GM21526 (cell line): ENCODE measurements around the gene PSD4.

Experiments
- ATAC-seq: cut with Tn5 transposase; IDR thresholded peaks from one replicate; pipeline ENCODE4 v1.9.1; 2021; ENCODE audit warnings: moderate library complexity; ENCODE audit not compliant: unreplicated experiment, low FRiP score

The PSD4 gene

DNA sequence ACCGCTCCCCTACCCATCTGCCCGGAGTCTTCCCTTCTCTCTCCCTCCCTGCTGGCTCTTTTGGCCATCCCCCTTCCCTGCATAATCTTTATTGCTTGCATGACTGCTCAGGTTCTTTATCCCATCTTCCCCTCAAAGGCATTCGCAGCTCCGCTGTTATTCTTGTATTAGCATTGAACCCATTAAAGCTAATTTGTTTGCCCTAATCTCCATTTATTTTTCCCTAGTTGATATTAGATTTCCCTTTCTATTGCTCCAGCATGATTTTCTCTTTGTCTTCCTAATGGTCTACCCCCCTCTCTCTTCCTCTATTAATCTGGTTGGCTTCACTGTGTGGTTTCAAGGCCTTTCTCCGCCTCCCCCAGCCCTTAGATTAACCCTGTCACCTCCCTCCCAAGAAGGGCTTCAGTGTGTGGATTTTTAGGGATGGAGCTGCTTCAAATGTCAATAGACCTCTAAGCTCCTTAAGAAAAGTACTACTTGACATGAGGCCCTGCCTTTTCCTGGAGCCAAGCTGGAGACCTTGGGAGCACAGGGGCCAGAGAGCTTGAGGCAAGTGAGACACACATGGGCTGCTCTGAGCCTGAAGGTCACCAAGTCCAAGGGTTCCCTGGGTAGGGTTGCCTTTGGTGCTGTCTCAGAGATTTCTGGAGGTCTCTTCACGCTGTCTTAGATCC lies 84.8 kb downstream of the PSD4 start:
- no peak for ATAC-seq
